Pons (tissue), 1 donor: ENCODE data around the gene ZXDC.

ENCODE experiments used
- DNase-seq: peaks from one replicate; pipeline ENCODE4 v3.0.0-alpha.2; 2016; ENCODE audit warnings: low spot score

Gene ZXDC

DNA sequence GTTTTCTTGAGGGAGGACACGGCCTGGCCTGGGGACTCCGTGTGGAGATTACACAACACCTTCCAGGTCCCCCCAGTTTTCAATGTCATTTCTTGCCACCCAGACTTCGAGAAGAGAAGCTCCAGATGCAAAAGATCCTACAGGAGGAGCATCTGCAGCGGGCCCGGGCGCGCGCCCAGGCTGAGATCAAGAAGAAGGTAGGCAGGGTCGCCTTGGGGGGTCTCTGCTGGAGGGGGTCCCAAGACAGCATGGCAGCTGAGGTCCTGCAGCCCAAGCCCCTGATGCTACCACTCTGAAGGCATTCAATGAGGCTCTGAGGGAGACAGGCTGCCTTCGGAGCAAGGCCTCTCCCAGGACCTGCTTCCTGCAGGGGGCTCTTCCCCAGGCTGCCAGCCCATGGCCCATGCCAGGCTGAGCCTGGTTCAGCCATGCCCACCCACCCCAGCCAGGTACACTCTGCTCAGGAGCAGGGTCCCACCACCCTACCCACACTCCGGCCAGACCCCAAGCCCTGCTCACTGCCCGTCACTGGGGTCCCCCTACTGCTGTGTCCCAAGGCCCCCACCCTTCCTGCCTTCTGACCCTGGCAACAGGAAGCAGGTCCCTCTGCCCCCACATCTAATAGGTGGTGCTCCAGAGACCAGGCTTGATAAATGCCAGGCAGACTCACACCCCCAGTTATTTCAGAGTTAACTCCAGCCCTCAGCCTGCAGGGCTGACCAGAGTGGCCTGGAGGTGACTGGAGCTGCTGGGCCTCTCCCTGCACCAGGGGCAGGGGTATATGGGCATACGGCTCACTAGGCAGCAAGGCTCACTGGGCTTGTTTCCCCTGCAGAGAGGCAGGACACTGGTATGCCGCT is 40.0 kb downstream of the ZXDC start:
- no peak for DNase-seq

DNA sequence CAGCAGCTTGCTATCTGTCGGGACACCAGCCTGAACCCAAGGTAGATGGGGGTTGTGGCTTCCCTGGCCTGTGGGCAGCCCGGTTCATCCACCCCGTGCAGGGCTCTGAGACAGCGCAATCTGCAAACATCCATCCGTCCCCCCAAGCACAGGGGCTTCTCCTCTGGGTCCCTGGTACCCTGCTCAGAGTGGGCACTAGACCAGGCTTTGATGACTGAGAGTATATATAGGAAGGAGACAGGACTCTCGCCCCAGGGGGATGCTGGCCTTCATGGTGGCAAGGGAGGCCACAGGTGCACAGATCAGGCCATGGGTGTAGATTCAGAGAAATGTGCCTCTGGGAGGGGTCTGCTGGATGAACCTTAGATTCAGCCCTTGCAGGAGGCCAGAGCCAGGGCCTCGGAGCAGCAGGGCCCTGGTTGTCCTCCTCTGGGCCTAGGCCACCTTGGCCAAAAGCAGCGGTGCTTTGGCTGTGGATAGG is 40.7 kb downstream of the ZXDC start:
- no peak for DNase-seq

DNA sequence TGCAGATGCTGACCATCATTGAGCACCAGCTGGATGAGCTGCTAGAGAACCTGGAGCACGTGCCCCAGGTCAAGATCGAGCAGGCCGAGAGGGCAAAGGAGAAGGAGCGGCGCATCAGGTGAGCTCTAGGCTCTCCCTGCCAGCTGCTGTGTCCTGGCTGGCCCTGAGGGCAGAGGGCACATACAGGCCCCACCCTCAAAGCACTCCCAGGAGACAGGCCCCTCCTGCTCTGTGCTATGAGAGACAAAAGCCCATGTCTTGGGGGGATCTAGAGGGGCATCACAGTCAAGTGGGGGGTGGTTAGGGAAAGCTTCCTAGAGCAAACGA is 41.5 kb downstream of the ZXDC start:
- no peak for DNase-seq

DNA sequence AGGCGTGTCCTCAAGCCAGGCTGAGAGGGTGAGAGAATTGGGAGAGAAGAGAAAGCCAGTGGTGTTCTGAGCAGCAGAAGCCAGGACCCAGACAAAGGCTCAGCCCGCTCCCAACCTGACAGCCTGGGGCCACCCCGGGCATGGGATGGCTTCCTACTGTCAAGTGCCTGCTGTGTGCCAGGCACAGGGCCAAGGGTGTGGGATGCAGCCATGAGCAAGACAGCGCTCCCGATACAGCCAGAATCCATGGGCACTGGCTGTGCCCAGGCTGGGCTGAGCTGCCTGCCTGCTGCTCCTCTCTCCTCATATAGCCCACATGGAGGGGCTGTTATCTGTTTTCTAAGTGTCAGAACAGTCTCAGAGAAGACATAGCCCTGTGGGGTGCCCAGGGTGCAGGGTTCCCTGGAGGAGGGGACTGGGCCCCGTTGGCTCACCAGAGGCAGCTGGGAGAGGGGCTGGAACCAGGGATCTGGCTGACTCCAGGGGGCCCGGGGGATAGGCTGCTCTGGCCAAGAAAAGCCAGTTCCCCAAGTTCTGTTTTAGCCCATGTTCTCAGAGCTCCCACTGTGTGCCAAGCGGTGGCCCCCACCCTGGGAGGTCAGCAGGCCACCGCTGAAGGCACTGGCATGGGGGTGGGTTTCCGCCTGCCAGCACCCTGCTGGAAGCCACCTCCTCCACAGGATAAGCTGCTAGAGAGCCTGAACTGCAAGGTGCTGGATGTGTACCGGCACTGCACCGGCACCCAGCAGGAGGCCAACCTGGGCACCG is 42.0 kb downstream of the ZXDC start:
- no peak for DNase-seq

DNA sequence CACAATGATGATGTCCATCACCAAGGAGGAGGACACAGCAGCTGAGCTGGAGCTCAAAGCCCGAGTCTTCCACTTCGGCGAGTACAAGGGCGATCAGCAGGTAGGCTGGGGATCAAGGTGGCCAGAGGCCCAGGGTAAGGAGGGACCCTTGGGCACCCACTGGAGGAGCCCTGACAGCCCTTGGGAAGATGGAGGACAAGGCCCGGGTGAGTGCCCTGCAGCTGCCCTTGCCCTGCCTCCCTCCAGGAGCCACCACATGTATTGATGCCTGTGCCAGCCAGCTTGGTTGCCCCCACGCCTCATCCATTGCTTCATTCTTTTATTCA is 42.6 kb downstream of the ZXDC start:
- no peak for DNase-seq

DNA sequence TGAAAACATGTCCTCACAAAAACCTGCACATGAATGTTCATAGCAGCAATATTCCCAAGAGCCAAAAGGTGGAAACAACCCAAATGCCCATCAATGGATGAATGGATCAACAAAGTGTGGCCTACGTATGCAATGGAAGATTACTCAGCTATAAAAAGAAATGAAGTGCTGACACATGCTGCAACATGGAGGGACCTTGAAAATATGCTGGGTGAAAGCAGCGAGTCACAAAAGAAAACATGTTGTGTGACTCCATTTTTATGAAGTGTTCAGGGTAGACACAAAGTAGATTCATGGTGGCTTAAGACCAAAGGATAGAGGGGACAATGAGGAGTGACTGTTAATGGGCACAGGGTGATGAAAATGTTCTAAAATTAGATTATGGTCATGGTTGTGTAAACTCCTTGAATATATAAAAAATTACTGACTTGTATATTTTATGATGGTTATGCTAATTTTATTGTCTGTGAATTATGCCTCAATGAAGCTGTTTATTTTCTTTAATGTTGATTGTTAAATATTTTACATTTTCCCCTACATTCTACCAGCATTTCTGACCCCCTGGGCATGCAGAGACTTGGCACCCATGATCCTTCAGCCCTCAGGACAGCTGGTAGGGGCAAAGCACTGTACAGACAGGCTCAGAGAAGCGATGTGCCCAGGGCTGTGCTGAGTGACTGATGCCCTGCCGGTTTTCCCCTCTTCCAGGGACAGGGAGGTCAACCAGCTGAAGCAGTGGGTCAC is 43.2 kb downstream of the ZXDC start:
- DNase-seq: no peak

GRCh38 chr3:126431103-126431534 is 44.6 kb downstream of the ZXDC start:
- no peak for DNase-seq

GRCh38 chr3:126424751-126425150 is 50.9 kb downstream of the ZXDC start:
- DNase-seq: no peak

GRCh38 chr3:126424039-126424717 is 51.5 kb downstream of the ZXDC start:
- no peak for DNase-seq

- no peak for DNase-seq
Measured at GRCh38 chr3:126423191-126424038, 52.3 kb downstream of the ZXDC start.

- DNase-seq: no peak
Measured at GRCh38 chr3:126422571-126423091, 53.1 kb downstream of the ZXDC start.

DNA sequence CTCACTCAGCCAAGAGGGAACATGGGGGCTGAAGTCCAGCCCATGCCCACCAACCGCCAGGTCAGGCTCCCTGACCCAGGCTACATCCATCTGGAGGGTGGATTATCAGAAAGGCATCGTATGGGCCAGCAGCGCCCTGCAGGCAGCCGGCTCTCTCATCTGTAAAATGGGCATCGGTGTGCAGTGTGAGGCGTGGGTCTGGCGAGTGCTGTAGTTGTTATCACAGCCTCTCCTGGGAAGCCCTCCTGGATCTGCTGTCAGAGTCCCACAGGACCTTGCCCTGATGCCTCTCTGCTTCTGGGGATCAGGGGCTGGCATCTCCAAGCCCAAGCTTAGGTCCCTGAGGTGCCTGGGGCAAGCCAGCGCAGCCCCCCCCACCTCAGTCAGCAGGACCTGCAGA is 53.6 kb downstream of the ZXDC start:
- DNase-seq: no peak

DNA sequence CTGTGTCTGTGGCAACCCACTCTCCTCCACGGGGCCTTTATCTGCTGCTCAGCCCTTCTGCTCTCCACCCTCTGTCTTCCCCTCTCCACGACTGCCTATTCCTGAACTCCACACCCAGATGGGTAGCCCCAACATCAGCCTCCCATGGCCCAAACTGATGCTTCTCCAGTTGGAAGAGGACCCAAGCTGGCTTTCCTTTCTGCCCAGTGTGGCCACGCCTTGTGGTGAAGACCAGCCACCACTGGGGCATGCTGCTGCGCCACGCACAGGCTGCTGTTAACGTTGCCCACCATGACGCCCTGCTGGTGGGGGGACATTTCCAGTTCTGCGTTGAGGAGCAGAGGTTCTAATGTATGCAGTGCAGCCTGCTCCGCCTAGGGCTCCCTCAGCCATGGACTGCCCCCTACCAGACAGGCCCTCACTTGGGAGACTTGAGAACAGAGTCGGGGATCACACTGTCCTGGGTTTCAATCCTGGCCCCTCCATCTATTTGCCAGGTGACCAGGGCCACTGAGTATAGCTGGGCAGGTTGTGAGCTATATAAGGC is 54.0 kb downstream of the ZXDC start:
- no peak for DNase-seq

GRCh38 chr3:126419886-126420786 is 55.6 kb downstream of the ZXDC start:
- DNase-seq: no peak

DNA sequence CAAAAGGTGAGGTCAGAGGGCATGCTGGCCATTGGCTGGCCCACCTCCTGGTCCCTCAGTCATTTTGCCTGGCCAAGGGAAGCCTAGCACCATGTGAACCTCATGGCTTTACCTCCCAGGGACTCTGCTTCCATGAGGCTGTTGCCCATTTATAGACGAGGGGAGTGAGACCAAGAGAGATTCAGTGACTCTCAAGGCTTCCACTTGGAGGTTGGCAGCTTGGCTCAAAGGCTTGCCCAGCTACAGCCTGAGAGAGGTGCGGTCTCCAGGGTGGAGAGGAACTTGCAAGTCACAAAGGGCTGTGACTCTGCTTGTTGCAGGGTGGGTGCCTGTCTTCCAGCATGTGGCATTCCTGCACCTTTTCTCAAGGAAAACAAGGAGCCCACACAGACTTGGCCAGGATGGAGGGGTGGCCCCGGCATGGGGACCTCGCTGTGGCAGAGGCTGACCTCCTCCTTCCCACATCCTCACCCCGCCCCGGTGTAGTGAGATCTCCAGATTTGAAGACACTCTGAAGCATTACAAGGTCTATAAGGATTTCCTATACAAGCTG is 56.5 kb downstream of the ZXDC start:
- DNase-seq: no peak

- no peak for DNase-seq
Measured at GRCh38 chr3:126418661-126419131, 57.0 kb downstream of the ZXDC start.

DNA sequence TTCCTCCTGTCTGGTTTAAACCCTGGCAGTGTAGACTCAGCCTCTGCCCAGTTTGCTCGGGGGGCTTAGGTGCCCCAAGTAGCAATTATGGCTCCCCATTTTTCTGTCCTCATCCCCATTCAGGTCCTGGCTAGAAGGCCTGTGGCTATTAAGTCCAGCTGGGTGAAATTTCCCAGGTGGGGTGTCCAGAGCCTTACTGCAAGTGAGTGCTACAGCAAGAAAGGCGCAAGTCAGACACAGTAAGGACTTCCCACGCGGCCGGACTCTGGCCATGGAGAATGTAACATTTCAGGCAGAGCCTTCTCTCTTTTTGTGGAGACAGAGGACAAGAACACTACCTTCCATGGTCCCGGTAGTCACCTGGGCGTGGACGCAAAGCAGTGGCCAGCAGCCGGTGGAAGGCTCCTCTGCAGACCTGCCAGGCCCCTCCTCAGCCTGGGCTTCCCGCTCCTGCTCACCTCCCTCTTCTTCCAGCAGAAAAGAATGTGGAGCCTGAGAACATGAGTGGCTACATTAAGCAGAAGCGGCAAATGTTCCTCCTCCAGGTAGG is 57.6 kb downstream of the ZXDC start:
- no peak for DNase-seq

DNA sequence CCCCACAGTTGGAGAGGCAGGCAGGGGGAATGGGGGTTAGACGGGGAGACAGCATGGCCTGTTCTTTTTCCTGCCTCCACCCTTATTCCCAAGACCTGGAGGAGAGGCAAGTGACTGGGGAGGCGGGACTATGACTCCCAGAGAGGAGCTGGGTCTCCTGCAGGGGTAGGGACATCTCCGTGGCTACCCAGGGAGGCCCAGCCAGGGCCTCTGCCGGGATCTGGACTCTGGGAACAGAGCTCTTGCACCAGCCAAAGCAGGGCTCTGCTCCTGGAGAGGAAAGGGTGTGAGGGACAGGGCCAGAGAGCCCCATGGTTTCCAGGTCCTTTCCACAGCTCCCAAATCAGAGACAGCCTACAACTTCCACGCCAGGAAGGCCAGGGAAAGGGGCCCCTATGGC is 58.2 kb downstream of the ZXDC start:
- DNase-seq: no peak

DNA sequence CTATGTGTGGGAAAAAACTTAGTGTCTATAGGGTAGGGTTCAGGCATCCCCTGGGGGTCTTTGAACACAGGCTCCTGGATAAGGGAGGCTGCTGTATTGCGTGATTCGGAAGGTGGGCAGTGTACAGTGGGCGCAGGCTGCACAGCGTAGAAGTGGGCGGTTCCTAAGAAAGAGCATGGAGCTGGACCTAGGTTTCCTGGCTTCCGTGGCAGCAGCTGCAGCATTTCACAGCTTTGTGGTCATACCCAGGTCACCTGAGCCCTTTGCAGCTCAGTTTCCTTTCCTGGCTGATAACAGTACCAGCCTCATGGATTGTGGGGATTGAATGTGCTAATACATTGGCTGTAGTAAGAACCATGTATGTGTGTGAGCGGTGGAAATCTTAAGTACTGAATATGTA is 58.7 kb downstream of the ZXDC start:
- no peak for DNase-seq
